NCI-H128 (cell line): ENCODE data around the gene GPR39.
A peak's percentile ranks its signal among the peaks of the same experiment; 100 is the strongest.

Source experiments
- DNase-seq: peaks from one replicate; lab custom pipeline; 2025; ENCODE audit not compliant: unreplicated experiment; lab: John Stamatoyannopoulos, UW

Gene GPR39

DNA sequence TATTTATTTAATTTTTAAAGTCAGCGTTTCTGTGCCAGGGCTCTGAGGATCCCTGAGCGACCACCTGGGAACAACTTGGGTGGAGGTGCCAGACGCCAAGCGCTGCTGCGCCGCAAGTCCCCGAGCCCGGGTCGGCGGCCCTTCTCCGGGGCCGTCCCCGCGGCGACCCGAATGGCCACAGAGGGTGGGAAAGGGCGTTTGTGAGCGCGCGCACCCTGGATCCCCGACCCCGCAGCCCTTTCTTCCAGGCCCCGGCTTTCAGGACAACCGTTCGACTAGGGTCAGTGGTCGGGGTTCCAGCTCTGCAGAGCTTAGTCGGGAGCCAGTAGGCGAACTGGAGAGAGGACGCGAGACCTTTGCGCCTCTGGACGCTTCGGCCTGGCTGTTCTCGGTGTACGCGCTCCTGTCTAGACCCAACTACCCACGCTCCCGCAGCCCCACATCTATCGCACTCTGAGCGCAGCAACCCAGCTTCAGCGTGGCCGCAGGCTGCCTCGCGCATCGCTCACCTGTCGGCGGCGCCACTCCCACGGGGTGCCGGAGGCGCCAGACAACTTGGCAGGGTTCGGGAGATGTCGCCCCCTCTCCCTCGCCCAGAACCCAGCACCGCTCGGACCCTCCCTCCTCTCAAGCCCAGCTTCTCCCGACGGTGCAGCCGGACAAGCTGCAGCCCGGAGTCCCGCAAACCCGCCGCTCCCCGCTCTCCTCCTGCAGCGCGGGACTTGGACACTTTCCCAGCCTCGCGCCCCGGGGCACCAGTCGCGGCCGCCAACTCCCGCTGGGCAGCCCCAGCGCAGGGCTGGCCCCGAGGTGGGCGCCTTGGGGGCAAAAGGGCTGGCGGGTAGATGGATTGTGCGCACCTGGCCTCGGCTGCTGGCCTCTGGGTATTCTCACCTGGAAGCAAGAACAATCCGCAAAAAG lies 252.6 kb downstream of the GPR39 start:
- peak; percentile 21 for DNase-seq

DNA sequence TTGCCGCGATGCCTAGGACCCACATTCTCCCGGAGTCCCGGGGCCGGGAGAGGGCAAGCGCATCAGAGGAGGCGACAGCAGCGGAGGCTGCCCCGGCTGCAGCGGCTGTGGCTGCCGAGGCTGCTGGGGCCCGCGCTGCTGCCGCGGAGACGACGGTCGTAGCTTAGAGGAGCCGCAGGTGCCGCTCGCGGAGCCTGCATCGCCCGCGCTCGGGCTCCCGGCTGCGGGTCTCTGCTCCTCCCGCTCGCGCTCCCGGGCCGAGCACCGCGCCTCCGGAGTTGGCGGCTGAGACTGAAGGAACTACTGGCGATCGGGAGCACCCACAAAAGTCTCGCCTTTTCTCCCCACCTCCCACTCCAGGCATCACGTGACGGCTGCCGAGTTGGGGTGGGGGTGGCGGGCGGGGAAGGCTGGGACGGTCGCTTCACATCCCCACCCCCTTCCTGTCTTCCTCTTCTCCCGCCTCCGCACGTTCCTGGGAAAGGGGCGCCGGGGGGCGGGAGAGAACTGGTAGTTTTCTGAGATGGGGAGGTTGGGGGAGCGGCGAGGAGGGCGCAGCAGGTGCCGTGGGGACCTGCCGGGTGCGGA lies 253.4 kb downstream of the GPR39 start, which contains the start of gene LYPD1:
Gene LYPD1 (minus strand): TSS at position 298 of the 588 bp plus-strand sequence. CDS start 273 bp downstream, at position 25.
- DNase-seq = no peak

DNA sequence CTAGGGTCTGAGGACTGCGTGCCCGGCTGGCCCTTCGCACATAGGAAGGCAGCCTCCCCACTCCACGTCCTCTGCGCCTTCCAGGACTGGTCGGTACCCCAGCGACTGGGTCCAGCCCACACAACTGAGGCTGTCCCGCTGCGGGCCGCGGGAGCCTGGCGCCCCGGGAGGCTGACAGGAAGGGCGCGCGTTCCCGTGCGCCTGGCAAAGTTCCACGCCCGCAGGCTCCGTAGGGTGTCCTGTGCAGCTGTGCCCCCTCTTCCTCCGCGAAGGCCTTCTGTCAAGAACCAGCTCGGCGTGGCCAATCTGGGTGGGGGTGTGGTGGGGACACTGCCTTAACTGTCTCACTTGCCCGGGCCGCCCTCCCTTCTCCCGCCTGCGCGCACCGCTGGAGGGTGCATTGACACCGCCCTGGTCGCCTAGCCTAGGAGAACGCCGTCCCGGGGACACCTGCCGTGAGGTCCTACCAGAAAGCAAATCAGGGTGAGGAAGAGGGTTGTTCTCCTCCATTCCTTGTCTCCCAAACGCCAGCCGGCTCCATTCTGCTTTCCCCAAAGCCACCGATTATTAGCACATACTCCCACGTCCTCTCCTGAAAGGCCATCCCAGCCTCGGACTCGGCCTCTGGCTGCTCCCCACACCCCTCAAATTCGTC lies 254.0 kb downstream of the GPR39 start:
- DNase-seq = no peak

DNA sequence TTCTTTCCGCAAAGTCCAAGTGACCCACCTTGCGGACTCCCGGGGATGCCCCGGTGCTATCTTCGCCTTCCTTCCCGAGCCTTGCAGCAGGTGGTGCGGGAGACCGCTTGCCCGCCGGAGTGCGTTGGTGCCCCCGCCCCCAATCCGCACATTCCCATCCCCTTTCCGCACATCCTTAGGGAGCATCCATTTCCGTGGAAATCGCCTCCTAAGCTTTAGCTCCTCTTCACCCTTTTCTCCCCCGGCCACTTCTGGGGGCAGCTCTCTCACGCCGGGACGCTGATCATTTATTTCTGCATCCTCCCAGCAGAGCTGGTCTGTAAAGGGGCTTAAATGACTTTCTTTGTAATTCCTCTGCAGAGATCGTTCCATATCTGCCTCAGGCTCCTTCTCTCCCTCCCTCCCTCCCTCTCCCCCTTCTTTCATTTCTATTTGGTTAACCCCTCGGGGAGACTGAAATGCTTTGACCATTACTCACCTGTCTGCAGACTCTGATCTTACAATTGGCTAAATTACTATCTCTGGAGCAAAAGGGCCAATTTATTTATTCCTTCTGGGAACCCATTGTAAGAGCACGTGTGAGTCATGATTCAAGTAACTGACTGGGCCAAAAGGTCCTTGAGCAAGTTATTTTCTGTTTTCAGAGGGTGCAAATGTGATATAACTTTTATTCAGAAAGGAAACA lies 254.7 kb downstream of the GPR39 start:
- DNase-seq = no peak

DNA sequence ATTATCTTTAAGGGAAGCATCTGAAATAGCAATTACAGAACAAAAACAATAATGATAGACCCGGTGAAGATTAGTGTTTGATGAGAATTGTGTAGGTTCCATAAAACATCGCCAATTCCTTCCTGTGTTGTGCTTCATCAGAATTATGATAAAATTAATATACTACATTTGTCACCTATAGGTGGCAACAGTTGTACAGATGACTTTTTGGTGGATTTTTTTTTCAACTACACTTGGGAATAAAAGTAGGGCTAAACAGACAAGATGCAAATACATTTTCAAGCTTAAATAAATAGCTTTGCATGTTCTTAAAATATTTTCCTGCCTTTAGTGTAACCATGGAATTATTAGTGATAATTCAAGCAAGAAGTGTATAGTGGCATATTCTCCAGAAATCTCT lies 260.4 kb downstream of the GPR39 start:
- no peak for DNase-seq

DNA sequence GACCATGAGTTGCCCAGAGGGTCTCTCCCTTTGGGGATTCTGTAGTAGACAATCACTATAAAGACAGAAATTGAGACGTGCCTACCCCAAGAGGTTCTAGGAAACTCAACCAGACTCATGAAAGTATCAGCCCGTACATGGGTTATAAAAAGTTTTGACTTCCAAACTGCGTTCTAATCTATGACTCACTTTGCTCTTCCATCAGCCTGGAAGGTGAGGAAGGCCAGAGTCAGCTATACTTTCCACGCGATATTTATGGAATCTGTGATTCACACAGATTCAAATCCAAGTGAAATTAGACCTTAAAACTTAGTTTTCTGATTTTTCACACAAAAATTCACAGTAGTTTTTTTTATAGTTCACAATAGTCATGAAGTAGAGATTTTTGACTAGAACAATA lies 261.1 kb downstream of the GPR39 start:
- DNase-seq = no peak

DNA sequence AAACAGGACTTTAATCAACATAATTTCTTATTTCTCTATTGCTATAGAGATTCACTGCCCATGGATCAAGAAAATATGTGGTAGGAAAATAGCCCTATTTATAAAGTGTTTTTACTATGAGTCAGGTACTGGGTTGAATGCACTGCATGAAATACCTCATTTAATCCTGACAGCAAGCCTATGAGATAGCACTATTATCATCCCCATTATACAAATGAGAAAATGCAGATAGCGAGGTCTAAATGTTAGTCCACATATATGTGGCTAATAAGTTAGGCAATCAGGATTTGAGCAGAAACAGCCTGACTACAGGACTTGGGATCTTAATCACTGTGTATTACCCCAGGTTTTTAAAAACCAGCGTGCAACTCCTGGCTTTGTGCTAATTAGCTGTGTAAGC lies 261.9 kb downstream of the GPR39 start:
- DNase-seq = no peak

DNA sequence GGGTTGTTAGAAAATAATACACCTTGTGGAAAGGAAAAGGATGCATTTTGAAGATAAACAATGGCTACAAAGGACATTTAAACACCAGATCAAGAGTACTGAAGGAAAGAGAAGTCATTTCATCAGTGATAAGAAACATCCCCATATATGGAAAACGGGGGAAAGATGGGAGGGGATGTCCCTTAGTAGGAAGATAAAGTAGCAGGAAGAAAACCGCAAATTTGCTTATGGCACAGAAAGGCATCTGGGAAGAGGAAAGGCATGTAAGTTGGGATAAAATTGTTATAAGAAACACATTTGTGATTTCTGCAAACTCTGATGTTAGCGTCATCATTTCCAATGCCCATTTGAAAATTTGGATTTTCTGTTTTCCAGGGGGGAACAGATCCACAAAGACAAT lies 263.9 kb downstream of the GPR39 start:
- DNase-seq = no peak

DNA sequence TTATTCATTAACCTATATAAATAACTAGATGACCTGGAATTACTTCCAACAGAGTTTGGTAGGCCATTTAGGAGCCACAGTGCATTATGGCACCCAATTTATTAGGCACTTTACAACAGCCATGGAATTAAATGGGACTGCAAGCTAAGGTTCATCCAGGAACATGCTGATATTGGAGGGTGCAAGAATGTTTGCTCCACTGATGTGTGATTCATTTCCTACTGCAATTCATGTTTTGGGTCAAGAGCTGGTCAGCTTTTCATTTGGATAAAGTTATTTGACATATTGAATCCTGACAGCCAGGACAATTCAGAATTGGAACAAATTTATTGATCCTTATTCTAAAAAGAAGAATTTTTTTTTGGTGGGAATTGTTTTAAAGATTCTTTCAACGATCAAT lies 265.2 kb downstream of the GPR39 start:
- no peak for DNase-seq

DNA sequence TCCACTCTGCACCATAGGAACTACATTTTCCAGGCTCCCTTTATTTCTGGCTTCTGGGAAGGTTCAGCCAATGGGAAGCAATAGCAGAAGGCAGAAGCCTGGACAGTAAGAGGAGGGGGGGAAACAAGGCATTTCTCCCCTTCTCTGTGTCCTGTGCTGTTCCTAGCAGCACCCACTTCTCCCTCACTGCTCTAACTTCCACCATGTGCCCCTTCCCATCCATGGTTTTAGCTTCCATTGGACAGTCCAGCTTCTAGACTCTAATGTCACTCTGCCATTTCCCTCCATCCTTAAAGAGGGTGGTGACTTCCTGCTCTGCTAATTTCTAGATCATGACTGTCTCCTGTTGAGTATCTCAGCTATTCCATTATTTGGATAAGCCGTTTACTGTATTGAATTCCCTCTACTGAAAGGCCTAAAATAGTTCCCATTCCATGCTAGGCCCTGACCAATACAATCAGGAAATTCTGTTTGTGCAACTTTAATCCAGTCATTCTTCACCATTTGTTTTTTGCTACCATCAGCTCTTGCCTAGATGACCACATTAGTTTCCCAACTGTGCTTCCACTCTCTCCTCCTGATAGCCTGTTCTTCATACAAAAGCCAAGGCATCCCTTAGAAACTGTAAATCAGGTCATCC lies 274.2 kb downstream of the GPR39 start:
- no peak for DNase-seq

DNA sequence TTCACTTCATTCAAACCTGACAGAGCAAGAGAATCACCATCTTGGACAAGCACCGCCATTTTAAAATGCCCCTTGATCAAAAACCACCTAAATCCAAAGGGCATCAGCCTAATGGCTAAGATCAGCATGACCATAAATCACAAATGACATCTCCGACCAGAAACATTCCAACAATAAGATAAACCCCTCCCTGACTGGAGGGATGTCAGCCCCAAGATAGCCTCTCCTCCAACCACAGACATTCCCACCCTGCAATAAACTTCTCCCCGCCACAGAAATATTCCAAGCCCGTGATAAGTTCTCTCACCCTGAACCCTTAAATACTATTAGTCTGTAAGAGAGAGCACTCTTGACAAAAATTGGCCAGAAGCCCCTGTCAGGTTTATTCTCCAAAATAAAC lies 275.0 kb downstream of the GPR39 start:
- DNase-seq = no peak

DNA sequence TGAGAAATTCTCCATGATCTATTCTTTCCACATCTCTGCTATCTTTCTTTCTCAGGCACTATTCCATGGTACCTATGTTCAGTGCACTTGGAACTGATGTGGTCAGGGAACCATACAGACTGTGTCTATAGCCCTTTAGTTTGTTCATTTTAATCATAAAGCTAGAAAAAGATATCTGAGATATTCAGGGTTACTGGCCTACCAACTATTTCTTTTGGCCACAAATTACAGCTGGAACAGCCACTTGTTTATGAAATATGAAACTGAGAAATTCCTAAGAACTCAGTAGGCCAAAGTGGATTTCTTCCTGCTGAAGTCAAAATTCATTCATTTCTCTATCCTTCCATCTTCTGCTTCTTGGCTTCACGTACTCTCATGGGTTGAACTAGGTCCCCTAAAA lies 276.2 kb downstream of the GPR39 start:
- no peak for DNase-seq
